IMR-90 (cell line): ENCODE measurements around the gene GSTT4. TPM values are rescaled to one million over a fixed set of nuclear protein-coding genes. Genes with fewer than 3 reads are reported as not detected.
"Not testable (repeated sequence)": the region's sequence is repeated elsewhere in the genome, so short reads cannot be mapped to it uniquely, and the experiment has no call there.

ENCODE experiments used
- ATAC-seq: fragments of 200-7000 bp; cut with Tn5 transposase; 2 replicates; pipeline ENCODE4 v1.9.1; 2020; ENCODE audit warnings: low read depth, mild to moderate bottlenecking, moderate library complexity
- BruUV-seq: library from RNA; stranded (reverse); fragments of 400-500 nt; replicated peaks from 2 replicates; lab custom pipeline; 2021; lab: Mats Ljungman, UMichigan
- CTCF ChIA-PET: fragments of 300-600 bp; formaldehyde crosslinking; extraction: SDS; loops from one replicate; lab custom pipeline; 2021; ENCODE audit warnings: antibody characterized with exemption; lab: Yijun Ruan, JAX
- POLR2A ChIA-PET: fragments of 300-600 bp; sonication (Branson Sonifier 250); formaldehyde crosslinking; loops from one replicate; lab custom pipeline; 2022; ENCODE audit warnings: antibody characterized with exemption; ENCODE audit not compliant: unreplicated experiment; lab: Charles Lee
- DNase-seq: peaks from one replicate; pipeline ENCODE4 v3.0.0; 2013
- H2AFZ ChIP-seq: replicated peaks from 2 replicates; pipeline ENCODE3; 2013; ENCODE audit warnings: low read length, mild to moderate bottlenecking; ENCODE audit not compliant: poor library complexity
- H2AK5ac ChIP-seq: 2 replicates; pipeline ENCODE4 v1.6.1; 2013; ENCODE audit warnings: low read depth, low read length, inconsistent platforms
- H2AK9ac ChIP-seq: replicated peaks from 2 replicates; pipeline ENCODE3; 2013; ENCODE audit warnings: mild to moderate bottlenecking, low read depth, low read length, moderate library complexity; ENCODE audit not compliant: poor library complexity
- H2BK120ac ChIP-seq: 2 replicates; pipeline ENCODE4 v1.6.1; 2013; ENCODE audit warnings: low read depth, low read length, inconsistent platforms
- H2BK15ac ChIP-seq: 3 replicates; pipeline ENCODE4 v1.6.1; 2013; ENCODE audit warnings: low read depth, low read length, inconsistent platforms
- H2BK20ac ChIP-seq: 2 replicates; pipeline ENCODE4 v1.6.1; 2013; ENCODE audit warnings: low read depth, mild to moderate bottlenecking, inconsistent platforms, low read length, moderate library complexity
- H2BK5ac ChIP-seq: 2 replicates; pipeline ENCODE4 v1.6.1; 2013; ENCODE audit warnings: mild to moderate bottlenecking, low read depth, low read length, inconsistent platforms; ENCODE audit not compliant: poor library complexity, severe bottlenecking
- H3K14ac ChIP-seq: replicated peaks from 2 replicates; pipeline ENCODE4 v1.6.1; 2013; ENCODE audit warnings: low read depth, low read length, inconsistent platforms
- H3K18ac ChIP-seq: 2 replicates; pipeline ENCODE4 v1.6.1; 2013; ENCODE audit warnings: low read depth, low read length, control low read depth
- H3K23ac ChIP-seq: 2 replicates; pipeline ENCODE4 v1.6.1; 2013; ENCODE audit warnings: low read depth, low read length, inconsistent platforms
- H3K27ac ChIP-seq: 2 replicates; pipeline ENCODE4 v1.5.1; 2013; ENCODE audit warnings: mild to moderate bottlenecking, control low read depth, low read length; ENCODE audit not compliant: insufficient read depth
- H3K27me3 ChIP-seq: 2 replicates; pipeline ENCODE4 v1.6.1; 2013; ENCODE audit warnings: low read length; ENCODE audit not compliant: control insufficient read depth, insufficient read depth
- H3K36me3 ChIP-seq: 2 replicates; pipeline ENCODE4 v1.6.1; 2013; ENCODE audit warnings: low read length, mixed read lengths; ENCODE audit not compliant: control insufficient read depth, insufficient read depth
- H3K4ac ChIP-seq: 2 replicates; pipeline ENCODE4 v1.6.1; 2013; ENCODE audit warnings: low read depth, low read length, inconsistent platforms
- H3K4me1 ChIP-seq: 2 replicates; pipeline ENCODE4 v1.6.1; 2013; ENCODE audit warnings: low read length, mixed read lengths; ENCODE audit not compliant: control insufficient read depth, insufficient read depth
- H3K4me2 ChIP-seq: 2 replicates; pipeline ENCODE4 v1.6.1; 2013; ENCODE audit warnings: low read depth, mild to moderate bottlenecking, control low read depth, low read length, moderate library complexity
- H3K4me3 ChIP-seq: 2 replicates; pipeline ENCODE4 v1.5.1; 2013; ENCODE audit warnings: low read depth, mild to moderate bottlenecking, control low read depth, low read length, moderate library complexity; ENCODE audit not compliant: insufficient read depth
- H3K56ac ChIP-seq: 2 replicates; pipeline ENCODE4 v1.6.1; 2013; ENCODE audit warnings: low read length, inconsistent platforms; ENCODE audit not compliant: insufficient read depth; ENCODE audit errors: extremely low read depth
- H3K79me1 ChIP-seq, 2 experiments: 2 replicates each; pipeline ENCODE4 v1.6.1; 2013; ENCODE audit warnings: low read length in 2 of 2, inconsistent platforms in 1 of 2, low read depth in 1 of 2
- H3K9ac ChIP-seq: 2 replicates; pipeline ENCODE4 v1.6.1; 2013; ENCODE audit warnings: low read depth, low read length, control low read depth
- H3K9me1 ChIP-seq: 2 replicates; pipeline ENCODE4 v1.6.1; 2013; ENCODE audit warnings: low read length, inconsistent platforms; ENCODE audit not compliant: insufficient read depth
- H3K9me3 ChIP-seq: 2 replicates; pipeline ENCODE4 v1.6.1; 2013; ENCODE audit warnings: low read length; ENCODE audit not compliant: control insufficient read depth, insufficient read depth
- H4K20me1 ChIP-seq: 2 replicates; pipeline ENCODE4 v1.6.1; 2013; ENCODE audit warnings: low read length, inconsistent platforms; ENCODE audit not compliant: insufficient read depth
- H4K5ac ChIP-seq: 2 replicates; pipeline ENCODE4 v1.6.1; 2013; ENCODE audit warnings: mild to moderate bottlenecking, low read depth, low read length, control low read depth
- H4K8ac ChIP-seq, 2 experiments: 2 replicates each; pipeline ENCODE4 v1.6.1; 2013; ENCODE audit warnings: low read depth in 2 of 2, low read length in 2 of 2, control low read depth in 1 of 2, inconsistent platforms in 1 of 2
- H4K91ac ChIP-seq: 2 replicates; pipeline ENCODE4 v1.6.1; 2013; ENCODE audit warnings: low read depth, low read length, inconsistent platforms; ENCODE audit not compliant: insufficient read depth
- WGBS, 2 experiments: methylation state at CpG; one replicate each; pipeline versions ENCODE4 v1.1.5 to v1.1.7; 2013; ENCODE audit warnings: missing lambda C conversion rate in 2 of 2; ENCODE audit not compliant: insufficient read length in 1 of 2; ENCODE audit errors: extremely low coverage in 2 of 2; 5-methylcytosine and 5-hydroxymethylcytosine counted together
- dilution Hi-C: fragments of 300-500 bp; cut with HindIII; formaldehyde crosslinking; loops from one replicate; pipeline ENCODE4 v1.14.3; 2018; ENCODE audit warnings: low sequenced_read_pairs; ENCODE audit not compliant: unreplicated experiment
- in situ Hi-C: fragments of 300-500 bp; cut with MboI; formaldehyde crosslinking; loops from 3 replicates; pipeline ENCODE4 v1.14.3; 2019; ENCODE audit warnings: low sequenced_read_pairs, inconsistent platforms, mixed read lengths
- intact Hi-C: fragments of 100-400 bp; cut with micrococcal nuclease; formaldehyde crosslinking; loops from 2 replicates; pipeline ENCODE4 v1.10.0; 2022
- polyA plus RNA-seq, 3 experiments: library from polyadenylated mRNA; depleted of rRNA; stranded (reverse); fragments of >200 nt; gene quantifications; 2 replicates each; pipeline ENCODE4 v1.2.3, GENCODE V29; 2012; ENCODE audit warnings: low replicate concordance in 1 of 3
- total RNA-seq: library from RNA; depleted of rRNA; stranded (reverse); fragments of >200 nt; gene quantifications from 2 replicates; pipeline ENCODE4 v1.2.3, GENCODE V29; 2012

The GSTT4 gene
- total and polyA plus RNA-seq, 2 of the 4 experiments (the other 2 are of a cell fraction): not detected

DNA sequence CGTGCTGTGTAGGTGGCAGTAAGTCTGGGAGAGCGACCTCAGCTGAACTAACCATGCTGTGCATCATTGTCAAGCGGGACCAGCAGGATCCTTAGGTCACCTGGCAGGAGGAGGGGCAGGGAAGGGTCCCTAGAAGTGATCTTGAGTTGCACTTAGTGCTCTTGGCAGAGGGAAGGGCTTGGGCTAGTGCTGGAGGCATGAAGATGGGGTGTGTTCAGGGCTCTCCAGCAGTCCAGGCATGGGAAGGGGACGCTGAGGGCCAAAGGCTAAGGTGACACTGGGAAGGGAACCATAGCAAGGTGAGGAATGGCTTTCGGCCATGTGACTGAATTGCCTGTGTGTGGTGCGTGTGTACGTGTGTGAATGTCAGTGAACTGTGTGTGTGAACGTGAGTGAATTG lies 19.2 kb downstream of the GSTT4 start:
- H2BK5ac ChIP-seq: not testable (repeated sequence)
- intact Hi-C loops: loop anchor here (10.0 kb wide), 2 partner anchors 189 to 259 kb away; partner anchors contain the start of gene GGT5

More for the DNA sequence above, 19.2 kb downstream of the GSTT4 start:
- H2AFZ ChIP-seq, H3K9me3 ChIP-seq, H3K18ac ChIP-seq, CTCF ChIA-PET, ATAC-seq, H2AK5ac ChIP-seq, H2BK120ac ChIP-seq, DNase-seq, H3K14ac ChIP-seq, H3K9ac ChIP-seq, H3K36me3 ChIP-seq, BruUV-seq, H3K4me3 ChIP-seq, in situ Hi-C loops, H2BK20ac ChIP-seq, H3K23ac ChIP-seq, H4K91ac ChIP-seq, H2AK9ac ChIP-seq, H3K9me1 ChIP-seq, H3K27me3 ChIP-seq, H3K27ac ChIP-seq, H2BK15ac ChIP-seq, H3K79me1 ChIP-seq, H4K8ac ChIP-seq, H4K5ac ChIP-seq, H3K4me1 ChIP-seq, H4K20me1 ChIP-seq, dilution Hi-C loops, POLR2A ChIA-PET, H3K4ac ChIP-seq, H3K56ac ChIP-seq, H3K4me2 ChIP-seq: not testable (repeated sequence)
- WGBS, 2 experiments: 76% methylated on average over 4 of the region's 8 CpGs; no CpG with 5 or more reads in 1 of the 2 experiments
